PC-9 (cell line): Measurements from ENCODE around the gene GCLC.

Experiments
- EZH2 ChIP-seq: fragments of 200-600 bp; sonication (generic); IDR thresholded peaks from 2 replicates; pipeline ENCODE4 v1.8.0; 2017; ENCODE audit warnings: antibody characterized with exemption, low read depth
- TF ChIP-seq, protein P1 (sequence below): fragments of 200-600 bp; sonication (generic); conservative IDR thresholded peaks from 2 replicates; pipeline ENCODE4 v1.6.1; 2017; ENCODE audit warnings: mixed run types, antibody characterized with exemption, mild to moderate bottlenecking, moderate library complexity

DNA sequence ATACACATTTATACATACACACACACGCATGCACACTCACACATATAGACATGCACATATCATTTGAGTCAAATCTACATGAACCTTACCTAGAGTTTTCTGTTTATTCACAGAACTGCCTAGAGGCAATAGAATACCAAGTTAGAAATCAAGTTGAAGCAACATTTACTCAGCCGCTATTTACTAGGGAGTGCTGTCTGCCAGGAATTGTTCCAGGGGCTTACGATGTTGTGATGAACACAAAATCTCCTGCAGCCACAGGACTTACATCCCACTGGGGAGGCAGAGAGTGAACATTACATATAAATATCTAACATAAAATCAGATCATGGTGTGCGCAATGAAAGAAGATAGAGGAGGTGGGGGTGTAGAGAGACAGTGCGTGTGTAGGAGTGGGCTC is 80.4 kb downstream of the GCLC start:
- TF ChIP-seq, protein P1, sequence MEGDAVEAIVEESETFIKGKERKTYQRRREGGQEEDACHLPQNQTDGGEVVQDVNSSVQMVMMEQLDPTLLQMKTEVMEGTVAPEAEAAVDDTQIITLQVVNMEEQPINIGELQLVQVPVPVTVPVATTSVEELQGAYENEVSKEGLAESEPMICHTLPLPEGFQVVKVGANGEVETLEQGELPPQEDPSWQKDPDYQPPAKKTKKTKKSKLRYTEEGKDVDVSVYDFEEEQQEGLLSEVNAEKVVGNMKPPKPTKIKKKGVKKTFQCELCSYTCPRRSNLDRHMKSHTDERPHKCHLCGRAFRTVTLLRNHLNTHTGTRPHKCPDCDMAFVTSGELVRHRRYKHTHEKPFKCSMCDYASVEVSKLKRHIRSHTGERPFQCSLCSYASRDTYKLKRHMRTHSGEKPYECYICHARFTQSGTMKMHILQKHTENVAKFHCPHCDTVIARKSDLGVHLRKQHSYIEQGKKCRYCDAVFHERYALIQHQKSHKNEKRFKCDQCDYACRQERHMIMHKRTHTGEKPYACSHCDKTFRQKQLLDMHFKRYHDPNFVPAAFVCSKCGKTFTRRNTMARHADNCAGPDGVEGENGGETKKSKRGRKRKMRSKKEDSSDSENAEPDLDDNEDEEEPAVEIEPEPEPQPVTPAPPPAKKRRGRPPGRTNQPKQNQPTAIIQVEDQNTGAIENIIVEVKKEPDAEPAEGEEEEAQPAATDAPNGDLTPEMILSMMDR = no peak
- no peak for TF ChIP-seq EZH2
